Measurements from ENCODE around the gene CUX1. TPM values are rescaled to one million over a fixed set of nuclear protein-coding genes. Genes with fewer than 3 reads are reported as not detected.

CUX1 gene
- total and polyA plus RNA-seq, 10 of the 15 experiments (the other 5 are each of a cell fraction or from before 2014, with no cell fraction given): 6.1 to 48.6 (median 25.9) TPM

- TF ChIP-seq, protein P1, sequence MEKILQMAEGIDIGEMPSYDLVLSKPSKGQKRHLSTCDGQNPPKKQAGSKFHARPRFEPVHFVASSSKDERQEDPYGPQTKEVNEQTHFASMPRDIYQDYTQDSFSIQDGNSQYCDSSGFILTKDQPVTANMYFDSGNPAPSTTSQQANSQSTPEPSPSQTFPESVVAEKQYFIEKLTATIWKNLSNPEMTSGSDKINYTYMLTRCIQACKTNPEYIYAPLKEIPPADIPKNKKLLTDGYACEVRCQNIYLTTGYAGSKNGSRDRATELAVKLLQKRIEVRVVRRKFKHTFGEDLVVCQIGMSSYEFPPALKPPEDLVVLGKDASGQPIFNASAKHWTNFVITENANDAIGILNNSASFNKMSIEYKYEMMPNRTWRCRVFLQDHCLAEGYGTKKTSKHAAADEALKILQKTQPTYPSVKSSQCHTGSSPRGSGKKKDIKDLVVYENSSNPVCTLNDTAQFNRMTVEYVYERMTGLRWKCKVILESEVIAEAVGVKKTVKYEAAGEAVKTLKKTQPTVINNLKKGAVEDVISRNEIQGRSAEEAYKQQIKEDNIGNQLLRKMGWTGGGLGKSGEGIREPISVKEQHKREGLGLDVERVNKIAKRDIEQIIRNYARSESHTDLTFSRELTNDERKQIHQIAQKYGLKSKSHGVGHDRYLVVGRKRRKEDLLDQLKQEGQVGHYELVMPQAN (conservative IDR thresholded peaks at IDR 0.05): no peak
- TF ChIP-seq BMI1 (IDR thresholded peaks at IDR 0.05; ENCODE audit: borderline replicate concordance) (no peak), PRDM15 (CRISPR knock-in tag; IDR thresholded peaks at IDR 0.05) (no peak), POU2F2 (IDR thresholded peaks at IDR 0.05; ENCODE audit: borderline replicate concordance, low read depth, low read length) (no peak), ZNF207 (IDR thresholded peaks at IDR 0.05; ENCODE audit: borderline replicate concordance) (no peak), EGR1 (IDR thresholded peaks at IDR 0.05; ENCODE audit: borderline replicate concordance in 1 of 2, low read depth in 2 of 2, low read length in 2 of 2) (no peak), HDGF (IDR thresholded peaks at IDR 0.05) (no peak), PAX8 (IDR thresholded peaks at IDR 0.05) (no peak)
- TF ChIP-seq, protein P2, sequence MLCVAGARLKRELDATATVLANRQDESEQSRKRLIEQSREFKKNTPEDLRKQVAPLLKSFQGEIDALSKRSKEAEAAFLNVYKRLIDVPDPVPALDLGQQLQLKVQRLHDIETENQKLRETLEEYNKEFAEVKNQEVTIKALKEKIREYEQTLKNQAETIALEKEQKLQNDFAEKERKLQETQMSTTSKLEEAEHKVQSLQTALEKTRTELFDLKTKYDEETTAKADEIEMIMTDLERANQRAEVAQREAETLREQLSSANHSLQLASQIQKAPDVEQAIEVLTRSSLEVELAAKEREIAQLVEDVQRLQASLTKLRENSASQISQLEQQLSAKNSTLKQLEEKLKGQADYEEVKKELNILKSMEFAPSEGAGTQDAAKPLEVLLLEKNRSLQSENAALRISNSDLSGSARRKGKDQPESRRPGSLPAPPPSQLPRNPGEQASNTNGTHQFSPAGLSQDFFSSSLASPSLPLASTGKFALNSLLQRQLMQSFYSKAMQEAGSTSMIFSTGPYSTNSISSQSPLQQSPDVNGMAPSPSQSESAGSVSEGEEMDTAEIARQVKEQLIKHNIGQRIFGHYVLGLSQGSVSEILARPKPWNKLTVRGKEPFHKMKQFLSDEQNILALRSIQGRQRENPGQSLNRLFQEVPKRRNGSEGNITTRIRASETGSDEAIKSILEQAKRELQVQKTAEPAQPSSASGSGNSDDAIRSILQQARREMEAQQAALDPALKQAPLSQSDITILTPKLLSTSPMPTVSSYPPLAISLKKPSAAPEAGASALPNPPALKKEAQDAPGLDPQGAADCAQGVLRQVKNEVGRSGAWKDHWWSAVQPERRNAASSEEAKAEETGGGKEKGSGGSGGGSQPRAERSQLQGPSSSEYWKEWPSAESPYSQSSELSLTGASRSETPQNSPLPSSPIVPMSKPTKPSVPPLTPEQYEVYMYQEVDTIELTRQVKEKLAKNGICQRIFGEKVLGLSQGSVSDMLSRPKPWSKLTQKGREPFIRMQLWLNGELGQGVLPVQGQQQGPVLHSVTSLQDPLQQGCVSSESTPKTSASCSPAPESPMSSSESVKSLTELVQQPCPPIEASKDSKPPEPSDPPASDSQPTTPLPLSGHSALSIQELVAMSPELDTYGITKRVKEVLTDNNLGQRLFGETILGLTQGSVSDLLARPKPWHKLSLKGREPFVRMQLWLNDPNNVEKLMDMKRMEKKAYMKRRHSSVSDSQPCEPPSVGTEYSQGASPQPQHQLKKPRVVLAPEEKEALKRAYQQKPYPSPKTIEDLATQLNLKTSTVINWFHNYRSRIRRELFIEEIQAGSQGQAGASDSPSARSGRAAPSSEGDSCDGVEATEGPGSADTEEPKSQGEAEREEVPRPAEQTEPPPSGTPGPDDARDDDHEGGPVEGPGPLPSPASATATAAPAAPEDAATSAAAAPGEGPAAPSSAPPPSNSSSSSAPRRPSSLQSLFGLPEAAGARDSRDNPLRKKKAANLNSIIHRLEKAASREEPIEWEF (IDR thresholded peaks at IDR 0.05; ENCODE audit: insufficient replicate concordance, low read depth, low read length): no peak
- TF ChIP-seq, protein P3, sequence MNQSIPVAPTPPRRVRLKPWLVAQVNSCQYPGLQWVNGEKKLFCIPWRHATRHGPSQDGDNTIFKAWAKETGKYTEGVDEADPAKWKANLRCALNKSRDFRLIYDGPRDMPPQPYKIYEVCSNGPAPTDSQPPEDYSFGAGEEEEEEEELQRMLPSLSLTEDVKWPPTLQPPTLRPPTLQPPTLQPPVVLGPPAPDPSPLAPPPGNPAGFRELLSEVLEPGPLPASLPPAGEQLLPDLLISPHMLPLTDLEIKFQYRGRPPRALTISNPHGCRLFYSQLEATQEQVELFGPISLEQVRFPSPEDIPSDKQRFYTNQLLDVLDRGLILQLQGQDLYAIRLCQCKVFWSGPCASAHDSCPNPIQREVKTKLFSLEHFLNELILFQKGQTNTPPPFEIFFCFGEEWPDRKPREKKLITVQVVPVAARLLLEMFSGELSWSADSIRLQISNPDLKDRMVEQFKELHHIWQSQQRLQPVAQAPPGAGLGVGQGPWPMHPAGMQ (IDR thresholded peaks at IDR 0.05; ENCODE audit: borderline replicate concordance): no peak
These were observed 328.7 kb downstream of the CUX1 start (continued) for GRCh38 chr7:102146122-102146521.
